Measurements from ENCODE around the gene SLCO2A1.

Gene SLCO2A1

GRCh38 chr3:134029734-134030378, at the start of gene SLCO2A1 (continued):
- TF ChIP-seq GLIS1 (tag by site-specific recombination; IDR thresholded peaks at IDR 0.05) (peak; percentile 74), ZSCAN23 (tag by site-specific recombination; IDR thresholded peaks at IDR 0.05) (no peak), ZBTB11 (tag by site-specific recombination; conservative IDR thresholded peaks at IDR 0.05; ENCODE audit: low read depth) (no peak), TSHZ1 (tag by site-specific recombination; IDR thresholded peaks at IDR 0.05; ENCODE audit: borderline replicate concordance) (no peak), ZNF449 (tag by site-specific recombination; IDR thresholded peaks at IDR 0.05) (no peak), ZNF580 (tag by site-specific recombination; IDR thresholded peaks at IDR 0.05) (no peak), ZBTB6 (tag by site-specific recombination; IDR thresholded peaks at IDR 0.05) (no peak), ZNF791 (tag by site-specific recombination; IDR thresholded peaks at IDR 0.05) (no peak), ZNF341 (tag by site-specific recombination; IDR thresholded peaks at IDR 0.05; ENCODE audit: low read depth) (peak; percentile 56; the same call in 1 of the 2 replicates), ZNF596 (tag by site-specific recombination; IDR thresholded peaks at IDR 0.05) (no peak), ZNF18 (tag by site-specific recombination; IDR thresholded peaks at IDR 0.05) (no peak), ZBTB8A (tag by site-specific recombination; IDR thresholded peaks at IDR 0.05) (peak; percentile 39), ZNF510 (tag by site-specific recombination; IDR thresholded peaks at IDR 0.05; ENCODE audit: insufficient replicate concordance) (no peak), ZBTB48 (tag by site-specific recombination; IDR thresholded peaks at IDR 0.05) (peak; percentile 30; the same call in 1 of the 2 replicates), PRDM10 (tag by site-specific recombination; IDR thresholded peaks at IDR 0.05) (peak; percentile 65), ZNF398 (tag by site-specific recombination; IDR thresholded peaks at IDR 0.05) (peak; percentile 98), ZNF391 (tag by site-specific recombination; IDR thresholded peaks at IDR 0.05; ENCODE audit: borderline replicate concordance, low read depth) (no peak), ZNF175 (tag by site-specific recombination; IDR thresholded peaks at IDR 0.05) (no peak), ZBTB17 (tag by site-specific recombination; IDR thresholded peaks at IDR 0.05) (no peak), ZNF600 (tag by site-specific recombination; IDR thresholded peaks at IDR 0.05) (no peak)
